ENCODE results near the gene CRISPLD2. TPM values are rescaled to one million over a fixed set of nuclear protein-coding genes. Genes with fewer than 3 reads are reported as not detected.

CRISPLD2 gene
- total and polyA plus RNA-seq, 9 of the 15 experiments (the other 6 are each of a cell fraction or from before 2014, with no cell fraction given), result 0.03 to 0.24 (median 0.04) TPM; not detected in 4

GRCh38 chr16:84952335-84953189 is 132.8 kb downstream of the CRISPLD2 start (continued):
- TF ChIP-seq CEBPB (tag; IDR thresholded peaks at IDR 0.05) (peak; percentile 89), ELK3 (CRISPR knock-in tag; IDR thresholded peaks at IDR 0.05) (no peak), AFF4 (CRISPR knock-in tag; IDR thresholded peaks at IDR 0.05) (peak; percentile 63; the same call in 1 of the 2 replicates), HOXB6 (CRISPR knock-in tag; IDR thresholded peaks at IDR 0.05; ENCODE audit: borderline replicate concordance) (0 out of 2 replicates have a peak, but pooled peaks have one; percentile 66), L3MBTL2 (IDR thresholded peaks at IDR 0.05) (peak; percentile 87), NRF1 (conservative IDR thresholded peaks at IDR 0.05 in 1 of 2, IDR thresholded peaks at IDR 0.05 in 1 of 2) (peak; percentile 63), ZBTB12 (CRISPR knock-in tag; IDR thresholded peaks at IDR 0.05) (no peak), SMARCB1 (IDR thresholded peaks at IDR 0.05; ENCODE audit: insufficient read length, low read depth) (no peak), HNRNPLL (IDR thresholded peaks at IDR 0.05; ENCODE audit: low read depth, low read length, poor library complexity, severe bottlenecking) (no peak), ZSCAN32 (CRISPR knock-in tag; IDR thresholded peaks at IDR 0.05) (no peak), ZNF121 (CRISPR knock-in tag; conservative IDR thresholded peaks at IDR 0.05) (no peak), ESRRB (CRISPR knock-in tag; IDR thresholded peaks at IDR 0.05; ENCODE audit: borderline replicate concordance) (no peak)
